GM12878 (cell line): ENCODE results near the gene VPS33B. TPM values are rescaled to one million over a fixed set of nuclear protein-coding genes. Genes with fewer than 3 reads are reported as not detected.
A peak's percentile ranks its signal among the peaks of the same experiment; 100 is the strongest.

ENCODE experiments used
- ATAC-seq: fragments of 200-7000 bp; cut with Tn5 transposase; 3 replicates; pipeline ENCODE4 v1.9.1; 2020; ENCODE audit warnings: mild to moderate bottlenecking, moderate library complexity
- BruUV-seq: library from RNA; stranded (reverse); fragments of 400-500 nt; replicated peaks from 2 replicates; lab custom pipeline; 2021; lab: Mats Ljungman, UMichigan
- CTCF ChIA-PET: fragments of 300-600 bp; sonication (Branson Sonifier 250); formaldehyde crosslinking; extraction: SDS; loops from one replicate; lab custom pipeline; 2021; ENCODE audit warnings: inconsistent platforms; lab: Yijun Ruan, JAX
- POLR2A ChIA-PET: fragments of 350-600 bp; formaldehyde crosslinking; extraction: SDS; loops from one replicate; lab custom pipeline; 2021; ENCODE audit warnings: inconsistent platforms; lab: Charles Lee
- RAD21 ChIA-PET: fragments of 300-600 bp; sonication (Branson Sonifier 250); formaldehyde crosslinking; loops from one replicate; lab custom pipeline; 2023; ENCODE audit warnings: antibody characterized with exemption; ENCODE audit not compliant: unreplicated experiment; lab: Charles Lee
- SMC1A ChIA-PET: fragments of 300-600 bp; sonication (Branson Sonifier 250); formaldehyde crosslinking; loops from one replicate; lab custom pipeline; 2023; ENCODE audit not compliant: unreplicated experiment, uncharacterized antibody; lab: Charles Lee
- DNase-seq: peaks from one replicate; pipeline ENCODE4 v3.0.0-alpha.2; 2011; ENCODE audit warnings: low read depth, low spot score
- FAIRE-seq: peaks from 3 replicates; lab custom pipeline; 2011; peaks lifted over from hg19 to GRCh38; lab: Jason Lieb, UNC
- H2AFZ ChIP-seq: 2 replicates; pipeline ENCODE4 v1.6.0; 2011; ENCODE audit warnings: low read depth, low read length, control low read depth; ENCODE audit not compliant: control insufficient read depth
- H3K27ac ChIP-seq: 2 replicates; pipeline ENCODE4 v1.5.1; 2011; ENCODE audit warnings: control low read depth; ENCODE audit not compliant: control insufficient read depth, insufficient read depth
- H3K27me3 ChIP-seq, 2 experiments: replicated peaks in 1 of 2; 2 replicates each; pipeline versions ENCODE4 v1.6.0 to v1.6.1; 2011; ENCODE audit warnings: low read length in 1 of 2; ENCODE audit not compliant: control insufficient read depth in 2 of 2, insufficient read depth in 2 of 2
- H3K36me3 ChIP-seq, 2 experiments: 2 replicates each; pipeline ENCODE4 v1.5.1; 2011; ENCODE audit warnings: low read length in 1 of 2; ENCODE audit not compliant: control insufficient read depth in 2 of 2, insufficient read depth in 2 of 2
- H3K4me1 ChIP-seq: 2 replicates; pipeline ENCODE4 v1.6.1; 2011; ENCODE audit warnings: mild to moderate bottlenecking, low read length, moderate library complexity, mixed read lengths; ENCODE audit not compliant: control insufficient read depth, insufficient read depth
- H3K4me2 ChIP-seq: 2 replicates; pipeline ENCODE4 v1.6.0; 2011; ENCODE audit warnings: control low read depth; ENCODE audit not compliant: control insufficient read depth, insufficient read depth
- H3K4me3 ChIP-seq: fragments of 200-600 bp; sonication (generic); 2 replicates; pipeline ENCODE4 v1.5.1; 2016
- H3K79me2 ChIP-seq: 2 replicates; pipeline ENCODE4 v1.6.0; 2011; ENCODE audit warnings: low read length; ENCODE audit not compliant: control insufficient read depth, insufficient read depth
- H3K9ac ChIP-seq: 2 replicates; pipeline ENCODE4 v1.8.0; 2011; ENCODE audit warnings: low read length, control low read depth, mixed read lengths; ENCODE audit not compliant: control insufficient read depth, insufficient read depth
- H3K9me3 ChIP-seq: replicated peaks from 3 replicates; pipeline ENCODE4 v1.5.1; 2011; ENCODE audit warnings: mild to moderate bottlenecking, low read length; ENCODE audit not compliant: control insufficient read depth, insufficient read depth
- H4K20me1 ChIP-seq: 2 replicates; pipeline ENCODE4 v1.6.0; 2011; ENCODE audit not compliant: control insufficient read depth, insufficient read depth
- EED ChIP-seq: sonication (generic); IDR thresholded peaks from 2 replicates; pipeline ENCODE4 v1.6.1; 2016; ENCODE audit warnings: antibody characterized with exemption, low read depth
- FOXK2 ChIP-seq: fragments of 450-650 bp; IDR thresholded peaks from 2 replicates; pipeline ENCODE4 v1.6.1; 2017; ENCODE audit warnings: mild to moderate bottlenecking, moderate library complexity
- IKZF2 ChIP-seq, 2 experiments: fragments of 450-650 bp; IDR thresholded peaks; 2 replicates each; pipeline ENCODE4 v1.6.1; 2017; ENCODE audit warnings: mild to moderate bottlenecking in 2 of 2, moderate library complexity in 2 of 2
- JUND ChIP-seq: IDR thresholded peaks from 2 replicates; pipeline ENCODE4 v1.6.1; 2012; ENCODE audit warnings: low read depth, mild to moderate bottlenecking, low read length, improper control_type of control experiment, moderate library complexity
- NBN ChIP-seq: fragments of 450-650 bp; IDR thresholded peaks from 2 replicates; pipeline ENCODE4 v1.6.1; 2016
- POU2F2 ChIP-seq: IDR thresholded peaks from 3 replicates; pipeline ENCODE4 v1.6.1; 2011; ENCODE audit warnings: low read depth, mild to moderate bottlenecking, low read length, borderline replicate concordance
- REST ChIP-seq: IDR thresholded peaks from 2 replicates; pipeline ENCODE4 v1.6.1; 2012; ENCODE audit warnings: mild to moderate bottlenecking, low read depth, low read length
- RFX5 ChIP-seq: IDR thresholded peaks from 2 replicates; pipeline ENCODE4 v1.6.1; 2011; ENCODE audit warnings: low read depth, low read length, improper control_type of control experiment
- SIN3A ChIP-seq: IDR thresholded peaks from 2 replicates; pipeline ENCODE4 v1.6.1; 2012; ENCODE audit warnings: low read depth, low read length, improper control_type of control experiment
- SMARCA5 ChIP-seq: fragments of 450-650 bp; IDR thresholded peaks from 2 replicates; pipeline ENCODE4 v1.6.1; 2017; ENCODE audit warnings: mild to moderate bottlenecking
- SUPT20H ChIP-seq: IDR thresholded peaks from 2 replicates; pipeline ENCODE4 v1.6.1; 2011; ENCODE audit warnings: low read depth, mild to moderate bottlenecking, low read length, moderate library complexity, borderline replicate concordance; ENCODE audit not compliant: control insufficient read depth
- WGBS: methylation state at CpG from one replicate; pipeline ENCODE4 v1.1.6; 2016; ENCODE audit warnings: low lambda C conversion rate; ENCODE audit not compliant: insufficient replicate concordance, insufficient coverage; ENCODE audit errors: missing lambda C conversion rate; 5-methylcytosine and 5-hydroxymethylcytosine counted together
- in situ Hi-C: fragments of 300-500 bp; cut with MboI; formaldehyde crosslinking; loops from 9 replicates; pipeline ENCODE4 v1.14.3; 2018; ENCODE audit warnings: mixed read lengths
- intact Hi-C: fragments of 100-400 bp; cut with micrococcal nuclease; formaldehyde crosslinking; loops from one replicate; pipeline ENCODE4 v1.14.2; 2022; ENCODE audit not compliant: unreplicated experiment
- polyA plus RNA-seq, 11 experiments: library from polyadenylated mRNA; depleted of rRNA in 4 of 11; unstranded in 6 of 11; stranded (reverse) in 5 of 11; fragments of >200 nt; fragmentation: Nextera tagmentation in 4 of 11; fragmentation: Illumina TruSeq in 1 of 11; extraction: Ambion mirVana in 4 of 11; extraction: Trizol in 1 of 11; gene quantifications; 1 replicate in 1 of 11; 2 replicates in 10 of 11; pipeline versions ENCODE4 v1.2.1 to v1.2.3, GENCODE V29; 2011 to 2016; ENCODE audit warnings: inconsistent platforms in 2 of 11, missing spikeins in 2 of 11, low read depth in 1 of 11
- total RNA-seq, 4 experiments: library from RNA; depleted of rRNA in 3 of 4; stranded (reverse); fragments of >200 nt in 3 of 4; fragmentation: Illumina TruSeq in 1 of 4; extraction: Trizol in 1 of 4; gene quantifications; 2 replicates each; pipeline versions ENCODE4 v1.2.1 to v1.2.3, GENCODE V29; 2013 to 2021

Gene VPS33B
- total and polyA plus RNA-seq, 10 of the 15 experiments (the other 5 are each of a cell fraction or from before 2014, with no cell fraction given) = 11.4 to 21.5 (median 15.2) TPM

- ChIA-PET RAD21 (no interaction called here), CTCF (interaction anchor here (0.9 to 1.4 kb wide), 2 partner anchors 10 kb away, joined by 3 to 4 read pairs; no protein-coding TSS in a partner anchor), POLR2A (no interaction called here), SMC1A (no interaction called here)
- Histone ChIP-seq H2AFZ (no peak overlapping the region), H3K4me2 (no peak overlapping the region), H4K20me1 (no peaks in the 10 kb centered on the region), H3K9me3 (no peaks in the 10 kb centered on the region; the same call in 2 of the 3 replicates), H3K4me1 (no peaks in the 10 kb centered on the region), H3K9ac (no peak overlapping the region), H3K36me3 (no peaks in the 10 kb centered on the region), H3K27ac (no peak overlapping the region), H3K79me2 (no peaks in the 10 kb centered on the region), H3K4me3 (no peak overlapping the region), H3K27me3 (no peaks in the 10 kb centered on the region; a peak in 1 of 4 replicates)
- ATAC-seq (no peak), FAIRE-seq (no peak), DNase-seq (no peak)
- intact Hi-C loops (no loop called here), in situ Hi-C loops (no loop called here)
- no TSS peak for BruUV-seq
- TF ChIP-seq REST (0 out of 2 replicates have a peak, but pooled peaks have one; percentile 39), RFX5 (no peak), SMARCA5 (no peak)
- WGBS = 21% methylated on average over 2 of the region's 2 CpGs
These were observed 43.1 kb upstream of the VPS33B start for GRCh38 chr15:91065505-91065904.

- no peaks in the 10 kb centered on the region; the same call in 2 of the 3 replicates for H3K9me3 ChIP-seq
- H3K27me3 ChIP-seq = no peaks in the 10 kb centered on the region
- no peak overlapping the region for H2AFZ ChIP-seq
- in situ Hi-C loops (no loop called here), intact Hi-C loops (no loop called here)
- TF ChIP-seq IKZF2 (IDR thresholded peaks at IDR 0.05) = no peak
- no peak for TF ChIP-seq JUND
- no peak for TF ChIP-seq FOXK2
- no peak for TF ChIP-seq EED
- TF ChIP-seq POU2F2 = no peak
- TF ChIP-seq SUPT20H = no peak
- TF ChIP-seq SIN3A = no peak
- TF ChIP-seq NBN = no peak
- no peak for ATAC-seq
- no peak overlapping the region for H3K27ac ChIP-seq
- ChIA-PET CTCF (no interaction called here), POLR2A (no interaction called here), SMC1A (interaction anchor here (1.4 kb wide), 1 partner anchor 210 kb away, joined by 5 read pairs; no protein-coding TSS in a partner anchor), RAD21 (no interaction called here)
- H3K36me3 ChIP-seq = no peaks in the 10 kb centered on the region
- no peaks in the 10 kb centered on the region for H3K4me1 ChIP-seq
- no peak for FAIRE-seq
- 48% methylated on average over 5 of the region's 5 CpGs for WGBS
- no peaks in the 10 kb centered on the region for H4K20me1 ChIP-seq
- no peaks in the 10 kb centered on the region for H3K79me2 ChIP-seq
- no peak for DNase-seq
- H3K4me2 ChIP-seq = no peak overlapping the region
- no peak overlapping the region for H3K4me3 ChIP-seq
- no peak overlapping the region for H3K9ac ChIP-seq
- BruUV-seq = no TSS peak
These were observed 39.6 kb upstream of the VPS33B start for GRCh38 chr15:91061997-91062396.
